HEK293T (cell line): ENCODE data around the gene NID1.

Source experiments
- CTCF ChIA-PET: fragments of 350-600 bp; formaldehyde crosslinking; extraction: SDS; loops from one replicate; lab custom pipeline; 2021; ENCODE audit warnings: antibody characterized with exemption, inconsistent platforms; lab: Yijun Ruan, JAX
- POLR2A ChIA-PET: fragments of 350-600 bp; formaldehyde crosslinking; extraction: SDS; loops from one replicate; lab custom pipeline; 2020; ENCODE audit warnings: antibody characterized with exemption, inconsistent platforms; lab: Yijun Ruan, JAX
- DNase-seq: peaks from one replicate; pipeline ENCODE4 v3.0.0; 2012; ENCODE audit warnings: mixed read lengths; ENCODE audit errors: extremely low spot score
- ARNT ChIP-seq: fragments of 450-650 bp; IDR thresholded peaks from 2 replicates; pipeline ENCODE4 v1.6.1; 2017; ENCODE audit warnings: mild to moderate bottlenecking
- BHLHE40 ChIP-seq: fragments of 450-650 bp; IDR thresholded peaks from 2 replicates; pipeline ENCODE4 v1.6.1; 2016; ENCODE audit warnings: mild to moderate bottlenecking, moderate library complexity, borderline replicate concordance
- CTBP1 ChIP-seq: fragments of 450-650 bp; IDR thresholded peaks from 2 replicates; pipeline ENCODE4 v1.6.1; 2016; ENCODE audit warnings: borderline replicate concordance
- ELF4 ChIP-seq: fragments of 450-650 bp; IDR thresholded peaks from 2 replicates; pipeline ENCODE4 v1.6.1; 2017; ENCODE audit warnings: antibody characterized with exemption
- FOXA1 ChIP-seq: fragments of 450-650 bp; IDR thresholded peaks from 2 replicates; pipeline ENCODE4 v1.6.1; 2016; ENCODE audit warnings: mild to moderate bottlenecking
- FOXK2 ChIP-seq: fragments of 450-650 bp; IDR thresholded peaks from 2 replicates; pipeline ENCODE4 v1.6.1; 2016; ENCODE audit warnings: mild to moderate bottlenecking
- FOXM1 ChIP-seq: fragments of 450-650 bp; IDR thresholded peaks from 2 replicates; pipeline ENCODE4 v1.6.1; 2017; ENCODE audit warnings: mild to moderate bottlenecking, borderline replicate concordance
- HDGF ChIP-seq: fragments of 450-650 bp; IDR thresholded peaks from 2 replicates; pipeline ENCODE4 v1.6.1; 2017; ENCODE audit warnings: antibody characterized with exemption, borderline replicate concordance
- L3MBTL2 ChIP-seq: fragments of 450-650 bp; conservative IDR thresholded peaks from 2 replicates; pipeline ENCODE4 v1.6.1; 2016; ENCODE audit warnings: mild to moderate bottlenecking
- LEF1 ChIP-seq: fragments of 450-650 bp; IDR thresholded peaks from 2 replicates; pipeline ENCODE4 v1.6.1; 2017; ENCODE audit warnings: mild to moderate bottlenecking, borderline replicate concordance
- NFRKB ChIP-seq: fragments of 450-650 bp; IDR thresholded peaks from 2 replicates; pipeline ENCODE4 v1.6.1; 2016; ENCODE audit warnings: mild to moderate bottlenecking, moderate library complexity
- SP1 ChIP-seq: fragments of 450-650 bp; IDR thresholded peaks from 2 replicates; pipeline ENCODE4 v1.6.1; 2017
- SUZ12 ChIP-seq: fragments of 450-650 bp; IDR thresholded peaks from 2 replicates; pipeline ENCODE4 v1.6.1; 2016; ENCODE audit warnings: mild to moderate bottlenecking
- TARDBP ChIP-seq: fragments of 450-650 bp; IDR thresholded peaks from 2 replicates; pipeline ENCODE4 v1.6.1; 2016
- ZNF384 ChIP-seq: fragments of 450-650 bp; IDR thresholded peaks from 2 replicates; pipeline ENCODE4 v1.6.1; 2016
- TF ChIP-seq, protein P1 (sequence below): fragments of 450-650 bp; IDR thresholded peaks from 2 replicates; pipeline ENCODE4 v1.6.1; 2016

The NID1 gene

DNA sequence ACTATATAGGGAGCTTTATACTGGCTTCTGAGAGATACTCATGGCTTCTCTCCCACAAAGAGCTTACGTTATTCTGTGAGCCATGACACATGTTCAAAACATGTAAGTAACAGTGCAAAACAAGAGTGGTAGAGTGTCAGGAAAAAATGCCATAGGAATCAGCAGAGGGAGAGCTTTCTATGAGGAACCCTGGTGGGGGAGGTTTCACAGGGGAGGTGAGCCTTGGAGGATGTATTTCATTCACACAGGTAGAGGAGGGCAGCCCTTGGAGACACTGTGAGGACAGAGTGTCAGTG is 125.5 kb downstream of the NID1 start:
- ChIA-PET POLR2A (interaction anchor here (1.4 kb wide), 1 partner anchor 73 kb away, joined by 3 read pairs; the partner anchor contains the start of gene LYST), CTCF (no interaction called here)
- DNase-seq = no peak
- TF ChIP-seq BHLHE40 (no peak), TARDBP (no peak), CTBP1 (no peak), HDGF (no peak), ZNF384 (no peak)
- TF ChIP-seq, protein P1, sequence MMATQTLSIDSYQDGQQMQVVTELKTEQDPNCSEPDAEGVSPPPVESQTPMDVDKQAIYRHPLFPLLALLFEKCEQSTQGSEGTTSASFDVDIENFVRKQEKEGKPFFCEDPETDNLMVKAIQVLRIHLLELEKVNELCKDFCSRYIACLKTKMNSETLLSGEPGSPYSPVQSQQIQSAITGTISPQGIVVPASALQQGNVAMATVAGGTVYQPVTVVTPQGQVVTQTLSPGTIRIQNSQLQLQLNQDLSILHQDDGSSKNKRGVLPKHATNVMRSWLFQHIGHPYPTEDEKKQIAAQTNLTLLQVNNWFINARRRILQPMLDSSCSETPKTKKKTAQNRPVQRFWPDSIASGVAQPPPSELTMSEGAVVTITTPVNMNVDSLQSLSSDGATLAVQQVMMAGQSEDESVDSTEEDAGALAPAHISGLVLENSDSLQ = no peak

DNA sequence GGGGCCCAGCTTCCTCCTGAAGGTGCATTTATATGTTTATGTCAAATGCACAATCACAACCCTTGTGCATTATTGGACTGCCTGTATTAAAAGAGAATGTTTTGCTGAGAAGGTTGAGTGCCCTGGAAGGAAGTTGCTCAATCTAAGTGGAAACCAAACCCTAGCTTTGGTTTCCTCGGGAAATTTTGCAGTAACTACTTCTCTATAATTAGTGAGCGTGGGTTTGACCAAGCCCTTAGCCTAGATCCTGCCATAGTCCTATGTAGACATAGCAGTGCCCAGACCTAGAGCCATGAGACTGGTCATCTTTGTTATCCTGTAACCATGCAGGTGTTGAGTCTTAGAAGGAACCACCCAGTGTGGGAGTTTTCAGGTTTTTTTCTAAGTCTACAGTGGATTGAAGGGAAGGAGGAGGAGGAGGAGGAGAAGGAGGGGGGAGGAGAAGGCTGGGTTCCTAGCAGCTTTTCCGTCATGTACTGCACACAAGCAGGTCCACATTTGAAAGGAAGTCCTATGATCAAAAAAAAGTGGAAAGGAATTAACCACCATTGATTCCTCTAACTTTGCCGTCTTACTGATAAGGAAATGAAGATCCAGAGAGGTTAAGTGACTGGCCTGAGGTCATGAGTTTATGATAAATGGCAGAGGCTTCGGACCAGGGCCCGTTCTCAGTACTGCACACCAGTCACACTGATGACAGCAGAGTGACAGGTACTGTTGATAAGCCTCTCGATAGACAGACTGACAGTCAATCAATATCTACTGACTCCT is 126.0 kb downstream of the NID1 start:
- no peak for DNase-seq
- TF ChIP-seq HDGF (no peak), NFRKB (no peak), SP1 (no peak), ZNF384 (no peak), L3MBTL2 (no peak), FOXK2 (no peak), SUZ12 (no peak), TARDBP (no peak), BHLHE40 (no peak), ELF4 (no peak), LEF1 (no peak), CTBP1 (no peak), FOXM1 (no peak), ARNT (no peak), FOXA1 (no peak)
- TF ChIP-seq, protein P1 = no peak
- POLR2A ChIA-PET = interaction anchor here (1.4 kb wide), 1 partner anchor 73 kb away, joined by 3 read pairs; the partner anchor contains the start of gene LYST
- CTCF ChIA-PET = no interaction called here

DNA sequence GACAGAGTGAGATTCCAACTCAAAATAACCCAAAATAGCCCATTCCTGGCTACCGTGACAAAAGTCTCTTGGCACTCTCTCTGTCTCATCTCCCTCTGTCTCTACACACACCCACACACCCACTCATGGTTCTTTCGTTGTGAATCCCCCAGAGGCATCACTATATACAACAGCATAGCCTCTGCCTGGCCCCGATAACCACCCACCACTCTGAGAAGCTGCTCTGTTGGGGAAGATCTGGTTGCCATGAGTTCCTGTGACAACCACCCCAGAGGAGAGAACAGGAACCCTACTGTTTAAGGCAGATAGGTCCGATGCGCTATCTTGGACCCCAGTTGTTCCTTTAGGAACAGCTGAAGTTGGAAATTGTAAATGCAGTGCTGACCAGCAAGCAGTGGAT is 127.8 kb downstream of the NID1 start:
- DNase-seq = no peak
- CTCF ChIA-PET = no interaction called here
- POLR2A ChIA-PET = no interaction called here
- no peak for TF ChIP-seq SP1
- no peak for TF ChIP-seq SUZ12
- TF ChIP-seq FOXK2 = no peak
- TF ChIP-seq TARDBP = no peak
- TF ChIP-seq HDGF = no peak
- no peak for TF ChIP-seq ELF4
- TF ChIP-seq FOXM1 = no peak
- TF ChIP-seq FOXA1 = no peak

DNA sequence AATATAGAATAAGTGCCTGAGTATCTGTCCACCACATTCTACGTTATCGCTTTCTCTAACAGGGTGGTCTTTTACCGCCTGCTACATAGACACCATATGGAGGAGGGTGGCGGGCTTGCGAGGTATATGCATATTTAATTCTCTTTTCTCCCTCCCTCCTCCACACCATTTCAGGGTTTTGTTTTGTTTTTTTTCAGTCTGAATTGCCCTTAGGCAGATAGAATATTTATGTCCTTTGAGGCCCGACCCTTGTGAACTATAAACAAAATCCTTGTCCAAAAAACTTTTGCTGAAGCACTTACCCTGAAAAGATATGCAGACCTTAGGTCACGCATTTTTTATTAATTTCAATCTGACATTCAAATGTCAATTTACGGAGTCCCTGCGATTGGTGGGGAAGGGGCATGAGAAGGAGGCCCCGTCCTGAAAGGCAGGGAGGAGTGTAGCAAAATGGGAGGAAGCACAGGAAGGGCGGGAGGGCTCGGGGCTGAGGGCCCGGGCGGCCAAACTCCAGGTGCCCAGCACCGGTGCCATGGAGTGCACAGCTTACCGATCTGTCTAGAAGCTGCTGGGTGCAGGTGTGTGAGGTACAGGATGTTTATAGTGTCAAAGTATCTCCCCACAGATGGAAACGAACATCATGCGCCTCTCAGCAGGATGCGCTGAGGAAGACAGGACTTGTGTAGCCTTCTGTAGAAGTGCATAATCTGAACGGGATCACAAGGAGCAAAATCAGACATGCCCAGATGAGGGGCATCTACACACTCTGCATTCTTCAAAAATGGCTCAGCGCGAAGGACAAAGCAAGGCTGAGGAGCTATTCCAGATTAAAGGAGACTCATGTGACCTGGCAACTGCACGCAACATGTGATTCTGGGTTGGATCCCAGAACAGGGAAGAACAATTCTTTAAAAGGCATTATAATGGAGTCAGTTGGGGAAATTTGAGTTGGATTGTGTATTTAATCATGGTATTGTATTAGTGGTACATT is 129.4 kb downstream of the NID1 start:
- DNase-seq = no peak
- no peak for TF ChIP-seq ARNT
- TF ChIP-seq LEF1 = no peak
- TF ChIP-seq SUZ12 = no peak
- CTCF ChIA-PET = no interaction called here
- POLR2A ChIA-PET = no interaction called here

DNA sequence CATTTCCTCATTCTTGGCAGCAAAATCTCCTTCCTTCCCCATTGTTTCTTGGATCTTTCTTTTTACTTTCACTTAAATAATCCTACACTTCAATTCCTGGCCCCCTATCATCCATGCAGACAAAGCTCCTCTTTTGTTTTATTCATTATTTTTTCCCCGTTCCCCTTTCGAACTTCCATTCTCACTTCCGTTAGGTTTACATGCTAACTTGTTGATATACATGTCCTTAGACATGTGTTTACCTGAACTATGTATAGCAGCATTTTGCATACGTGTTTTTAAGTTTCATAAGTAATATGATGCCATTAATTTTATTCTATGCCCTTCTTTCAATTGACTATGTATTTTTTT is 131.1 kb downstream of the NID1 start:
- ChIA-PET CTCF (interaction anchor here (1.0 to 1.2 kb wide), 2 partner anchors 25 to 38 kb away, joined by 3 to 5 read pairs; no protein-coding TSS in a partner anchor), POLR2A (interaction anchor here (0.7 kb wide), 1 partner anchor 38 kb away, joined by 3 read pairs; no protein-coding TSS in a partner anchor)
- no peak for DNase-seq
- TF ChIP-seq FOXK2 = no peak
- no peak for TF ChIP-seq SP1
- no peak for TF ChIP-seq TARDBP
- no peak for TF ChIP-seq ARNT
- TF ChIP-seq CTBP1 = no peak
- TF ChIP-seq, protein P1 = no peak
- no peak for TF ChIP-seq ELF4
- no peak for TF ChIP-seq BHLHE40
- no peak for TF ChIP-seq ZNF384
- TF ChIP-seq NFRKB = no peak
- TF ChIP-seq SUZ12 = no peak
- TF ChIP-seq HDGF = no peak
- no peak for TF ChIP-seq FOXA1
- TF ChIP-seq FOXM1 = no peak
- TF ChIP-seq L3MBTL2 = no peak
- no peak for TF ChIP-seq LEF1
